GM12874 (cell line): ENCODE measurements around the gene TSG101.

Experiments used
- CTCF ChIP-seq: IDR thresholded peaks from 2 replicates; pipeline ENCODE4 v1.5.1; 2011; ENCODE audit warnings: low read depth, mild to moderate bottlenecking, control low read depth, low read length, moderate library complexity; ENCODE audit not compliant: insufficient read depth

TSG101 gene

DNA sequence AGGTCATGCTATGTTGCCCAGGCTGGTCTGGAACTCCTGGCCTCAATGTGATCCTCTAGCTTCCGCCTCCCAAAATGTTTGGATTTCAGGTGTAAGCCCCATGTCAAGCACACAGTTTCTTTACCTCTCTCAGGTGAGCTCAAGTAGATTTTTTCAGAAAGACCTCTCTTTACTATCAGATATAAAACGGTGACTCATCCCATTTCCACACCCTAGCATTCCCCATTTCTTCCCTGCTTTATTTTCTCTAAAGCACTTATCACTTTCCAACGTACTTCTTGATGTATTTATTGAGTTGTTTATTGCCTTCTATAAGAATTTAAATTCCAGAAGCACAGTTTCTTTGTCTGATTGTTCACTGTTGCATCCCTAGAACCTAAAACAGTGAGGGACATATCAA lies 3.7 kb downstream of the TSG101 start:
- TF ChIP-seq CTCF = no peak

DNA sequence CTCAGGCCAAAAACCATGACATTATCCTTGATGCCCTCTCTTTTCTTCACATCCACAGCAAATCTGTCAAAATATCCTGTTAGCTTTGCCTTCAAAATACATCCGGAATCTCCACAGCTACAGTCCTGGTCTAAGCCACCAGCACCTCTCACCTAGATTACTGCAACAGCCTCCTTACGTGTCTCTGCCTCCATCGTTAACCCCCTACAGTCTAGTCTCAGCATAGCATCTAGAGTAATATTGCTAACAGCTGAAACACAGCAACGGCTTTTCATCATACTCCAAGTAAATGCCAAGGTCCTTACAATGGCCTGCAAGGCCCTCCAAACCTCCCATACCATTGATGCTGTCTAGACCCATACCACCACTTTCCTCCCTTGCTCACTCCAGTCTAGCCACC lies 4.4 kb downstream of the TSG101 start:
- TF ChIP-seq CTCF = peak; percentile 30; the same call in 1 of the 2 replicates

- TF ChIP-seq CTCF = no peak
Measured at GRCh38 chr11:18521122-18521521, 5.6 kb downstream of the TSG101 start.

DNA sequence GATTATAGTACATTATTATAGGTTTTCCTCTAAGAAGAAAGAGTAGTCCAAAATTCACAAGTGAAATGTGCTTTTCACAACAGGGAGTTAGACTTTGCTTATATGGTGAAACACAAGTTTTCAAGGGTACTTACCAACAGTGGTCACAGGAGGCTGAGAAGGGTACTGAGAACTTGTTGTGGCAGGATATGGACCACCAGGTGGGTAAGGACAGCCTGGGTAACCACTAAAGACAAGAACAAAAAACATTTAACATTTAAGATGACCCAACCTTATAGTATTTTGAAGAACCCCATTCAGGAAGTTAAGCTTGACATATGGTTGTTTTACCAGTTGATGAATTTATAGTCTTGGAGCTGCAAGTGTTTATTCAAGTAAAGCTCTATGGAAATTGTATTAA lies 24.4 kb downstream of the TSG101 start:
- TF ChIP-seq CTCF = no peak

- no peak for TF ChIP-seq CTCF
Measured at GRCh38 chr11:18501629-18502028, 25.1 kb downstream of the TSG101 start.

- TF ChIP-seq CTCF = no peak
Measured at GRCh38 chr11:18498039-18498438, 28.7 kb downstream of the TSG101 start.

- TF ChIP-seq CTCF = no peak
Measured at GRCh38 chr11:18495703-18496102, 31.0 kb downstream of the TSG101 start.

- no peak for TF ChIP-seq CTCF
Measured at GRCh38 chr11:18495271-18495670, 31.5 kb downstream of the TSG101 start.
